Liver (tissue), 9 donors: ENCODE data around the gene PFN1. TPM values are rescaled to one million over a fixed set of nuclear protein-coding genes. Genes with fewer than 3 reads are reported as not detected.

Experiments
- DNase-seq: peaks from one replicate; pipeline ENCODE4 v3.0.0-alpha.2; 2017; ENCODE audit warnings: low spot score
- H3K27ac ChIP-seq, 2 donors: one replicate each; pipeline ENCODE4 v1.7.0; 2013; ENCODE audit warnings: inconsistent platforms in 2 of 2, low read length in 2 of 2, control low read depth in 1 of 2, low read depth in 1 of 2, mild to moderate bottlenecking in 1 of 2
- H3K27me3 ChIP-seq, 4 donors: one replicate each; pipeline versions ENCODE4 v1.6.1 to v1.7.0; 2013; ENCODE audit warnings: low read length in 3 of 4, inconsistent platforms in 1 of 4, mild to moderate bottlenecking in 1 of 4, moderate library complexity in 1 of 4; ENCODE audit not compliant: control insufficient read depth in 4 of 4, insufficient read depth in 4 of 4
- H3K36me3 ChIP-seq, 4 donors: one replicate each; pipeline versions ENCODE4 v1.6.1 to v1.7.0; 2013; ENCODE audit warnings: low read length in 3 of 4, mild to moderate bottlenecking in 3 of 4, low read depth in 1 of 4, moderate library complexity in 1 of 4; ENCODE audit not compliant: control insufficient read depth in 4 of 4, insufficient read depth in 3 of 4
- H3K4me1 ChIP-seq, 4 donors: one replicate each; pipeline versions ENCODE4 v1.6.1 to v1.7.0; 2013; ENCODE audit warnings: low read length in 3 of 4, mild to moderate bottlenecking in 3 of 4, moderate library complexity in 1 of 4; ENCODE audit not compliant: control insufficient read depth in 4 of 4, insufficient read depth in 4 of 4
- H3K4me3 ChIP-seq, 3 donors: one replicate each; pipeline versions ENCODE4 v1.6.1 to v1.7.0; 2013; ENCODE audit warnings: low read length in 3 of 3, control low read depth in 1 of 3, low read depth in 1 of 3, mild to moderate bottlenecking in 1 of 3
- H3K9ac ChIP-seq, 2 donors: one replicate each; pipeline ENCODE4 v1.7.0; 2013; ENCODE audit warnings: low read length in 2 of 2, mild to moderate bottlenecking in 2 of 2, moderate library complexity in 2 of 2, control low read depth in 1 of 2, low read depth in 1 of 2
- H3K9me3 ChIP-seq, 4 donors: one replicate each; pipeline versions ENCODE4 v1.6.1 to v1.7.0; 2013; ENCODE audit warnings: low read length in 3 of 4; ENCODE audit not compliant: control insufficient read depth in 4 of 4
- ATF3 ChIP-seq: IDR thresholded peaks from 2 replicates; pipeline ENCODE4 v1.6.1; 2016; ENCODE audit warnings: antibody characterized with exemption
- EGR1 ChIP-seq, 2 donors: IDR thresholded peaks; 2 replicates each; pipeline ENCODE4 v1.6.1; 2016 to 2018; ENCODE audit warnings: antibody characterized with exemption in 2 of 2, low read depth in 2 of 2
- FOXA1 ChIP-seq: IDR thresholded peaks from 2 replicates; pipeline ENCODE4 v1.6.1; 2016; ENCODE audit warnings: antibody characterized with exemption
- GABPA ChIP-seq, 2 donors: IDR thresholded peaks in 1 of 2; conservative IDR thresholded peaks in 1 of 2; 2 replicates each; pipeline ENCODE4 v1.6.1; 2016; ENCODE audit warnings: antibody characterized with exemption in 2 of 2, mild to moderate bottlenecking in 1 of 2, moderate library complexity in 1 of 2
- HNF4A ChIP-seq, 2 donors: conservative IDR thresholded peaks; 2 replicates each; pipeline ENCODE4 v1.6.1; 2016; ENCODE audit warnings: antibody characterized with exemption in 2 of 2, mild to moderate bottlenecking in 2 of 2
- JUND ChIP-seq, 2 donors: IDR thresholded peaks; 2 replicates each; pipeline ENCODE4 v1.6.1; 2016; ENCODE audit warnings: antibody characterized with exemption in 2 of 2
- NR2F2 ChIP-seq: IDR thresholded peaks from 2 replicates; pipeline ENCODE4 v1.6.1; 2016; ENCODE audit warnings: antibody characterized with exemption
- RAD21 ChIP-seq, 2 donors: IDR thresholded peaks; 2 replicates each; pipeline ENCODE4 v1.6.1; 2016; ENCODE audit warnings: antibody characterized with exemption in 2 of 2, mild to moderate bottlenecking in 2 of 2
- REST ChIP-seq: IDR thresholded peaks from 2 replicates; pipeline ENCODE4 v1.6.1; 2016; ENCODE audit warnings: antibody characterized with exemption, mild to moderate bottlenecking
- RXRA ChIP-seq, 2 donors: IDR thresholded peaks; 2 replicates each; pipeline ENCODE4 v1.6.1; 2017 to 2018; ENCODE audit warnings: antibody characterized with exemption in 2 of 2, mild to moderate bottlenecking in 1 of 2
- TAF1 ChIP-seq: conservative IDR thresholded peaks from 2 replicates; pipeline ENCODE4 v1.6.1; 2016; ENCODE audit warnings: antibody characterized with exemption, mild to moderate bottlenecking
- YY1 ChIP-seq: IDR thresholded peaks from 2 replicates; pipeline ENCODE4 v1.6.1; 2016; ENCODE audit warnings: antibody characterized with exemption, mild to moderate bottlenecking
- ZBTB33 ChIP-seq: IDR thresholded peaks from 2 replicates; pipeline ENCODE4 v1.6.1; 2016; ENCODE audit warnings: antibody characterized with exemption
- WGBS: extraction: QIAGEN DNeasy Blood & Tissue Kit; methylation state at CpG from one replicate; pipeline ENCODE4 v1.1.7; 2013; 5-methylcytosine and 5-hydroxymethylcytosine counted together
- polyA plus RNA-seq, 2 donors: library from polyadenylated mRNA; stranded (reverse) in 1 of 2; unstranded in 1 of 2; fragments of 200-250 nt in 1 of 2; fragments of >200 nt in 1 of 2; fragmentation: Nextera tagmentation in 1 of 2; extraction: Ambion mirVana in 1 of 2; gene quantifications; one replicate each; pipeline versions ENCODE4 v1.2.1 to v1.2.3, GENCODE V29; 2013 to 2015
- total RNA-seq, 2 donors: library from RNA; depleted of rRNA; stranded (reverse); fragments of >200 nt; gene quantifications; one replicate each; pipeline ENCODE4 v1.2.3, GENCODE V29; 2014
- TF ChIP-seq, protein P1 (sequence below): IDR thresholded peaks from 2 replicates; pipeline ENCODE4 v1.6.1; 2016; ENCODE audit warnings: antibody characterized with exemption
- TF ChIP-seq, protein P2 (sequence below): fragments of 150-350 bp; IDR thresholded peaks from 2 replicates; pipeline ENCODE4 v1.5.1; 2017; ENCODE audit warnings: improper control_type of control experiment, low read depth, low read length; ENCODE audit not compliant: missing input control
- donor health status: healthy.
- donor health status: healthy.
- donor health status: healthy.
- donor health status: healthy.
- donor health status: healthy.

The PFN1 gene
- total and polyA plus RNA-seq, 4 donors = 150 to 672 (median 580) TPM

GRCh38 chr17:4945176-4945943, 3.0 kb downstream of the PFN1 start:
- H3K36me3 ChIP-seq = peaks cover 6 to 26% (median 12%) of the 10 kb centered on the region in 4 donors

More at GRCh38 chr17:4945176-4945943, 3.0 kb downstream of the PFN1 start:
- Histone ChIP-seq H3K27ac (peak overlapping the region; percentile 65 to 73), H3K9ac (no peak overlapping the region), H3K4me1 (peaks cover 5 to 57% (median 43%) of the 10 kb centered on the region in 4 donors), H3K27me3 (no peaks in the 10 kb centered on the region), H3K9me3 (no peaks in the 10 kb centered on the region), H3K4me3 (peak overlapping the region in 1 of 3 donors; percentile 91)
- TF ChIP-seq RAD21 (IDR thresholded peaks at IDR 0.05) = peak in 1 of 2 donors; percentile 19
- no peak for TF ChIP-seq REST
- peak; percentile 15 to 91 for TF ChIP-seq HNF4A (conservative IDR thresholded peaks at IDR 0.05)
- TF ChIP-seq TAF1 = no peak
- TF ChIP-seq EGR1 (IDR thresholded peaks at IDR 0.05; ENCODE audit: low read depth in 2 of 2) = no peak
- TF ChIP-seq JUND (IDR thresholded peaks at IDR 0.05) = peak; percentile 86 to 99
- TF ChIP-seq, protein P1, sequence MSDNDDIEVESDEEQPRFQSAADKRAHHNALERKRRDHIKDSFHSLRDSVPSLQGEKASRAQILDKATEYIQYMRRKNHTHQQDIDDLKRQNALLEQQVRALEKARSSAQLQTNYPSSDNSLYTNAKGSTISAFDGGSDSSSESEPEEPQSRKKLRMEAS = peak; percentile 54
- peak in 1 of 2 donors; percentile 68 for TF ChIP-seq RXRA (IDR thresholded peaks at IDR 0.05)
- TF ChIP-seq GABPA (IDR thresholded peaks at IDR 0.05 in 1 of 2, conservative IDR thresholded peaks at IDR 0.05 in 1 of 2) = peak in 1 of 2 donors; percentile 31
- TF ChIP-seq ATF3 = peak; percentile 54
- peak; percentile 83 for TF ChIP-seq ZBTB33
- peak; percentile 38 for TF ChIP-seq YY1
- TF ChIP-seq, protein P2, sequence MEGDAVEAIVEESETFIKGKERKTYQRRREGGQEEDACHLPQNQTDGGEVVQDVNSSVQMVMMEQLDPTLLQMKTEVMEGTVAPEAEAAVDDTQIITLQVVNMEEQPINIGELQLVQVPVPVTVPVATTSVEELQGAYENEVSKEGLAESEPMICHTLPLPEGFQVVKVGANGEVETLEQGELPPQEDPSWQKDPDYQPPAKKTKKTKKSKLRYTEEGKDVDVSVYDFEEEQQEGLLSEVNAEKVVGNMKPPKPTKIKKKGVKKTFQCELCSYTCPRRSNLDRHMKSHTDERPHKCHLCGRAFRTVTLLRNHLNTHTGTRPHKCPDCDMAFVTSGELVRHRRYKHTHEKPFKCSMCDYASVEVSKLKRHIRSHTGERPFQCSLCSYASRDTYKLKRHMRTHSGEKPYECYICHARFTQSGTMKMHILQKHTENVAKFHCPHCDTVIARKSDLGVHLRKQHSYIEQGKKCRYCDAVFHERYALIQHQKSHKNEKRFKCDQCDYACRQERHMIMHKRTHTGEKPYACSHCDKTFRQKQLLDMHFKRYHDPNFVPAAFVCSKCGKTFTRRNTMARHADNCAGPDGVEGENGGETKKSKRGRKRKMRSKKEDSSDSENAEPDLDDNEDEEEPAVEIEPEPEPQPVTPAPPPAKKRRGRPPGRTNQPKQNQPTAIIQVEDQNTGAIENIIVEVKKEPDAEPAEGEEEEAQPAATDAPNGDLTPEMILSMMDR = peak; percentile 3
- TF ChIP-seq FOXA1 = no peak
- TF ChIP-seq NR2F2 = no peak
- peak; percentile 61 for DNase-seq
- WGBS = 36% methylated on average over 7 of the region's 7 CpGs
